ENCODE results near the gene ANKRD39.

GRCh38 chr2:96894151-96894531 is 36.3 kb upstream of the ANKRD39 start:
- TF ChIP-seq POLR2A (IDR thresholded peaks at IDR 0.05; ENCODE audit: low read depth, low read length) (no peak), POLR2AphosphoS5 (IDR thresholded peaks at IDR 0.05; ENCODE audit: low read depth, low read length) (no peak), POU2F2 (IDR thresholded peaks at IDR 0.05; ENCODE audit: low read depth, low read length) (no peak)

All from GM12891 (cell line).